GM06990 (cell line): ENCODE data around the gene C1QTNF9.
"Not testable (repeated sequence)": the region's sequence is repeated elsewhere in the genome, so short reads cannot be mapped to it uniquely, and the experiment has no call there.

Source experiments
- DNase-seq: peaks from one replicate; pipeline ENCODE4 v3.0.0-alpha.2; 2011; ENCODE audit not compliant: insufficient read length; ENCODE audit errors: extremely low read depth
- H3K27me3 ChIP-seq: replicated peaks from 2 replicates; pipeline ENCODE4 v1.6.0; 2011; ENCODE audit warnings: low read length; ENCODE audit not compliant: control insufficient read depth, insufficient read depth
- H3K36me3 ChIP-seq: 2 replicates; pipeline ENCODE4 v1.5.1; 2011; ENCODE audit warnings: low read length; ENCODE audit not compliant: control insufficient read depth, insufficient read depth
- H3K4me3 ChIP-seq: replicated peaks from 2 replicates; pipeline ENCODE4 v1.5.1; 2011; ENCODE audit warnings: low read depth, mild to moderate bottlenecking, control low read depth, low read length
- CTCF ChIP-seq: IDR thresholded peaks from 2 replicates; pipeline ENCODE4 v1.5.1; 2011; ENCODE audit warnings: low read length, control low read depth, mild to moderate bottlenecking, inconsistent platforms; ENCODE audit not compliant: insufficient read depth, poor library complexity, severe bottlenecking

Gene C1QTNF9

GRCh38 chr13:24356837-24357236 lies 47.5 kb downstream of the C1QTNF9 start:
- no peak for TF ChIP-seq CTCF
- Histone ChIP-seq H3K36me3 (no peaks in the 10 kb centered on the region), H3K27me3 (no peaks in the 10 kb centered on the region), H3K4me3 (no peak overlapping the region)
- no peak for DNase-seq

- Histone ChIP-seq H3K36me3 (no peaks in the 10 kb centered on the region), H3K27me3 (no peaks in the 10 kb centered on the region), H3K4me3 (no peak overlapping the region)
- DNase-seq: no peak
- TF ChIP-seq CTCF: no peak
Observed at GRCh38 chr13:24357756-24358155, 48.4 kb downstream of the C1QTNF9 start.

- not testable (repeated sequence) for DNase-seq, H3K36me3 ChIP-seq, H3K4me3 ChIP-seq, H3K27me3 ChIP-seq
Observed at GRCh38 chr13:24358836-24359235, 49.5 kb downstream of the C1QTNF9 start.

DNA sequence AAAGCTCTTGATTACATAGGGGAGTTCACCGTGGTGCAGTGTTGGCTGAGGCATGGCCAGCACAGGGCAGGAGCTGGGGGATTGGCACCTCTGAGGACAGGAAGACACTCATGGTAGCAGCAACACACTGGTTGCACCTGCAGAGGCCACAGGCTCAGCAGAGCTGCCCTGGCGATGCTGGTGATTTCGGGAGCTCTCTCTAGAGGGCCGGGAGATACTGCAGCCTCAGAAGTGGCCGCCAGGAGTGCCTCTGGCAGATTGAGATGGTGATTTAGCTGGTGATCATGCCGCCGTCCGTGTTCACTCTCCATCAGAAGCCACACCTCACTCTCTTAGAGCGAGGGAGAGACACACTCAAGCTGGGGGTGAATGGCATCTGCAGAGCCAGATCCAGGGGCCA lies 49.9 kb downstream of the C1QTNF9 start:
- not testable (repeated sequence) for H3K4me3 ChIP-seq

GRCh38 chr13:24360106-24360505 lies 50.7 kb downstream of the C1QTNF9 start:
- H3K36me3 ChIP-seq: no peaks in the 10 kb centered on the region
- no peaks in the 10 kb centered on the region for H3K27me3 ChIP-seq
- H3K4me3 ChIP-seq: no peak overlapping the region
- no peak for DNase-seq
- TF ChIP-seq CTCF: no peak

More for the DNA sequence above, 49.9 kb downstream of the C1QTNF9 start:
- DNase-seq, H3K36me3 ChIP-seq, H3K27me3 ChIP-seq: not testable (repeated sequence)

DNA sequence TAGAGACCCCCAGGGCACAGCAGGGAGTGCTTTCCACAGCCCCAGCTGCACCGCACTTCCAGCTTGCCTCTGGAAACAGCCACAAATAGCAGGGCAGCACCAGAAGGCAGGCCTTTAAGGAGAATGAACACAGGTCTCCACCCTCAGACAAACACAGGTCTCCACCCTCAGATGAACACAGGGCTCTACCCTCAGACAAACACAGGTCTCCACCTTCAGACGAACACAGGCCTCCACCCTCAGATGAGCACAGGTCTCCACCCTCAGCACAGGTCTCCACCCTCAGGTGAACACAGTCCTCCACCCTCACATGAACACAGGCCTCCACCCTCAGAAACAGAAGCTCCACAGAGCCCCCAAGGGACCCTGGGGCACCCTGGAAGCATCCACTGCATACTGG lies 51.7 kb downstream of the C1QTNF9 start:
- no peaks in the 10 kb centered on the region for H3K27me3 ChIP-seq
- no peak for TF ChIP-seq CTCF

DNA sequence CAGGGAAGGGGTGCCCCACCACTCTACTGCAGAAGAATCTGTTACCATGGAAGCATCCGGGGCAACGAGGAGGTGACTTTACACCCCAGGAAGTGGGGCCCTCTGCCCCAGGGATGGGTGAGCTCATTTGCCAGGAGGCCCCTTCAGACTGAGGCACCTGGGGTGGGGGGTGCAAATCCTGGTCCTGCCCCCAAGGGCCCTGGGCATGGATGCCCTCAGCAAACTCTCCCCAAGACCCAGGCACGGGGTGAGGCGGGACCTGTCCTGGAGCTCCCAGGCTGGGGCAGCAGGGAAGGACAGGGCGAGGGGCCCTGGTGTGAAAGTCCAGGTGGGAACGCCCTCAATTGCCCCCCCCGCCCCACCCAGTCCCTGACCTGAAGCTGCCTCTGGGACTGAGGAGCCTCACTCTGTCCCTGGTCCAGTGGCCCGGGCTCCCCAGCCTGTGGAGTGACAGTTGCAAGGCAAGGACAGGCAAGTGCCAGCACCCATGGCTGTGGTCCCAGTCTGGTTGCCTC lies 52.5 kb downstream of the C1QTNF9 start:
- Histone ChIP-seq H3K4me3 (no peak overlapping the region), H3K27me3 (no peaks in the 10 kb centered on the region), H3K36me3 (no peaks in the 10 kb centered on the region)
- no peak for DNase-seq
- no peak for TF ChIP-seq CTCF

More for the DNA sequence above, 51.7 kb downstream of the C1QTNF9 start:
- no peaks in the 10 kb centered on the region for H3K36me3 ChIP-seq
- DNase-seq: no peak
- H3K4me3 ChIP-seq: no peak overlapping the region
